Measurements from ENCODE around the gene MAP3K7. TPM values are rescaled to one million over a fixed set of nuclear protein-coding genes. Genes with fewer than 3 reads are reported as not detected.

Gene MAP3K7
- total RNA-seq, 1 experiment from 2014 or later = 27.8 TPM

DNA sequence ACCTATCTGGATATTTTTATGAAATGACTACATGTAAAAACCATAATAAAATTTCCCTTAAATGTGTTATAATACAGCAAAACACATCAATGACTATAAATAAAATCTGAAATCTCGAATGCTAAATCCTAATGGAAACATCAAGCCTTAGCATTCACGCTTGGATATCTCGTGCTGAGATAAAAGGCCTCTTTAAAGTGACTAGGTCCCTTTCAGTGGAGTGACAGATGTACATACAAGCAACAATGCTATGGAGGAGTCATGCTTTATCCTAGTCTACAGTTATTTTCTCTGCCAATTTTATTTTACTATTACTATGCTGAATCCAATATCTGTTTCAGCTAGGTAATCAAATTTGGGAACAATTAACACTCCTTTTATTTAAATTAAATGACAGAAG, 72.4 kb downstream of the MAP3K7 start:
- H3K4me1 Mint-ChIP-seq (ENCODE audit: low read depth, unreplicated experiment) = no peaks in the 10 kb centered on the region
- DNase-seq = no peak
- no peaks in the 10 kb centered on the region for H3K9me3 Mint-ChIP-seq (ENCODE audit: low read depth, unreplicated experiment)
- H3K27me3 Mint-ChIP-seq (ENCODE audit: unreplicated experiment) = no peaks in the 10 kb centered on the region
- no peak overlapping the region for H3K4me3 Mint-ChIP-seq (ENCODE audit: low read depth, unreplicated experiment)
- no TSS peak for BruUV-seq (replicated peaks)
- H3K36me3 Mint-ChIP-seq (ENCODE audit: insufficient read depth, unreplicated experiment) = peaks cover 6% of the 10 kb centered on the region
- TF ChIP-seq, protein P1, sequence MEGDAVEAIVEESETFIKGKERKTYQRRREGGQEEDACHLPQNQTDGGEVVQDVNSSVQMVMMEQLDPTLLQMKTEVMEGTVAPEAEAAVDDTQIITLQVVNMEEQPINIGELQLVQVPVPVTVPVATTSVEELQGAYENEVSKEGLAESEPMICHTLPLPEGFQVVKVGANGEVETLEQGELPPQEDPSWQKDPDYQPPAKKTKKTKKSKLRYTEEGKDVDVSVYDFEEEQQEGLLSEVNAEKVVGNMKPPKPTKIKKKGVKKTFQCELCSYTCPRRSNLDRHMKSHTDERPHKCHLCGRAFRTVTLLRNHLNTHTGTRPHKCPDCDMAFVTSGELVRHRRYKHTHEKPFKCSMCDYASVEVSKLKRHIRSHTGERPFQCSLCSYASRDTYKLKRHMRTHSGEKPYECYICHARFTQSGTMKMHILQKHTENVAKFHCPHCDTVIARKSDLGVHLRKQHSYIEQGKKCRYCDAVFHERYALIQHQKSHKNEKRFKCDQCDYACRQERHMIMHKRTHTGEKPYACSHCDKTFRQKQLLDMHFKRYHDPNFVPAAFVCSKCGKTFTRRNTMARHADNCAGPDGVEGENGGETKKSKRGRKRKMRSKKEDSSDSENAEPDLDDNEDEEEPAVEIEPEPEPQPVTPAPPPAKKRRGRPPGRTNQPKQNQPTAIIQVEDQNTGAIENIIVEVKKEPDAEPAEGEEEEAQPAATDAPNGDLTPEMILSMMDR (IDR thresholded peaks at IDR 0.05; ENCODE audit: unreplicated experiment) = no peak
- CTCF ChIA-PET = no interaction called here
- intact Hi-C loops (cut with micrococcal nuclease; ENCODE audit: unreplicated experiment) = no loop called here
- H3K27ac Mint-ChIP-seq (ENCODE audit: unreplicated experiment) = no peak overlapping the region

DNA sequence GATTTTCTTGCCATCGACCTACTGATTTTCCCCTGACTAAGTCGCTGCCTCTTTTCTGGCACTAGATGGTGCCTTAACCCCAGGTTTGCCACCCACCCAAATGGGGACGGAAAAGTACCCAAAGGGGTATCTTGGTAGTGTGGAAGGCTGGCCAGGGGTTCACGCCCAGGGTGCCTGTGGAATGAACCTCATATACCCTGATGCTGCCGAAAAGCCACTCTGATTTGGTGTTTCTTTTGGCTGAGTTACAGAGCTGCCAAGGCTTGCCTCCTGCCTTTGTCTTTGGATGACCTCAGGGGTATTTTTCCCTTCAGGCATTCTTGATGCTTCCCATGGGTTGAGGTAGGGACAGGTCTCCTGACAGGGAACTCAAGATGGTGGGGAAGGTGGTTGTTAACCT, 78.1 kb downstream of the MAP3K7 start:
- no peaks in the 10 kb centered on the region for H3K27me3 Mint-ChIP-seq (ENCODE audit: unreplicated experiment)
- intact Hi-C loops (cut with micrococcal nuclease; ENCODE audit: unreplicated experiment) = no loop called here
- no peak overlapping the region for H3K4me3 Mint-ChIP-seq (ENCODE audit: low read depth, unreplicated experiment)
- CTCF ChIA-PET = no interaction called here
- no peak overlapping the region for H3K27ac Mint-ChIP-seq (ENCODE audit: unreplicated experiment)
- BruUV-seq (replicated peaks) = no TSS peak
- TF ChIP-seq, protein P1 (IDR thresholded peaks at IDR 0.05; ENCODE audit: unreplicated experiment) = no peak
- H3K36me3 Mint-ChIP-seq (ENCODE audit: insufficient read depth, unreplicated experiment) = no peaks in the 10 kb centered on the region
- no peak for DNase-seq
- H3K9me3 Mint-ChIP-seq (ENCODE audit: low read depth, unreplicated experiment) = peaks cover 2% of the 10 kb centered on the region
- no peaks in the 10 kb centered on the region for H3K4me1 Mint-ChIP-seq (ENCODE audit: low read depth, unreplicated experiment)

DNA sequence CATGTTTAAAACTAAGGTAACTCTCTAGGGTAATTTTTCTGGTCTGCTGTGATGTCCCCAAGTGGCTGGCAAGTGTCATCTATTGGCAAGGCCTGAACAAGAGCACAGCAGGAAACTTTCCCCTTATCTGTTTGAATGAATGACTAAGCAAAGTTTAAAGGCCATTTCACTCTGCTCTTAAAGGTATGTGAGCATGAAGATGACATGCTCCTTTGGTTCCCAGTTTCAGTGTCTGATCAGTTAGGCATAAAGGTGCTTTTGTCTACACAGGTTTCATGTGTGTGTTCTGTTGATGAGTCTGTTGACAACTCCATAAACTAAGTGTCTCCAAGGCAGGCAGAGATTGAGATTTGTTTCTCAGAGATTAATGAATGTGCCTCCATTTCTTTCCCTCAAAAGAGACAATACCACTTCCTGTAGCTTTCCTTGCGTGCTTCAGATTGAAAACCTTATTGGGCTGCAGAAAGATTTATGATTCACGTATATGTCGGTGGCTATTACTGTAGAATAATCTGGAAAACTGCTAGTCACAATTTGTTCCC, 83.9 kb downstream of the MAP3K7 start:
- Mint-ChIP-seq H3K9me3 (ENCODE audit: low read depth, unreplicated experiment) (no peaks in the 10 kb centered on the region), H3K27me3 (ENCODE audit: unreplicated experiment) (no peaks in the 10 kb centered on the region), H3K27ac (ENCODE audit: unreplicated experiment) (no peak overlapping the region), H3K36me3 (ENCODE audit: insufficient read depth, unreplicated experiment) (no peaks in the 10 kb centered on the region), H3K4me1 (ENCODE audit: low read depth, unreplicated experiment) (peaks cover 9% of the 10 kb centered on the region), H3K4me3 (ENCODE audit: low read depth, unreplicated experiment) (no peak overlapping the region)
- TF ChIP-seq, protein P1 (IDR thresholded peaks at IDR 0.05; ENCODE audit: unreplicated experiment) = no peak
- intact Hi-C loops (cut with micrococcal nuclease; ENCODE audit: unreplicated experiment) = no loop called here
- no peak for DNase-seq
- no TSS peak for BruUV-seq (replicated peaks)
- CTCF ChIA-PET = no interaction called here

DNA sequence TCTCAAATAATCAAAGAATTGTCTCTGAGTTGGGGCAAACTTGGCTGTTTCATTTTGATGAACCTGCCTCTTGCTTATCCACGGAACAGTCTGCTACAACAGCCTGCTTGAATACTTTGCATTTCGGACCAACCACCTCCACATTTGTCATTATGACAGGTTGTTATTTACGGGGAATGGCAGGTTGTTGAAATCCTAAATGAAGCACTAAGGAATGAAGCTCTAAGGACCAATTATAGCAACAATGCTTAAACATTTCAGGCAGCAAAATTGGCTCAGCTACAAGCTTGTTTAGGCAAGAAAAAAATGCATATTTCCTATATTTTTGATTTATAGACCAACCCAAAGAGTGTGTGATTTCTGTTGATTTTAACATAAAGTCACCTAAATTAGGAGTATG, 84.5 kb downstream of the MAP3K7 start:
- intact Hi-C loops (cut with micrococcal nuclease; ENCODE audit: unreplicated experiment) = no loop called here

More for the DNA sequence above, 84.5 kb downstream of the MAP3K7 start:
- Mint-ChIP-seq H3K4me1 (ENCODE audit: low read depth, unreplicated experiment) (peaks cover 9% of the 10 kb centered on the region), H3K27me3 (ENCODE audit: unreplicated experiment) (no peaks in the 10 kb centered on the region), H3K9me3 (ENCODE audit: low read depth, unreplicated experiment) (no peaks in the 10 kb centered on the region), H3K36me3 (ENCODE audit: insufficient read depth, unreplicated experiment) (no peaks in the 10 kb centered on the region), H3K27ac (ENCODE audit: unreplicated experiment) (no peak overlapping the region), H3K4me3 (ENCODE audit: low read depth, unreplicated experiment) (no peak overlapping the region)
- BruUV-seq (replicated peaks) = no TSS peak
- CTCF ChIA-PET = no interaction called here
- TF ChIP-seq, protein P1 (IDR thresholded peaks at IDR 0.05; ENCODE audit: unreplicated experiment) = no peak
- DNase-seq = no peak
